Mucosa of stomach (tissue), 1 donor: ENCODE data around the gene RPS19.

Experiments
- H3K27me3 ChIP-seq: one replicate; pipeline ENCODE4 v1.7.0; 2013; ENCODE audit warnings: mild to moderate bottlenecking, low read length; ENCODE audit not compliant: control insufficient read depth, insufficient read depth
- H3K36me3 ChIP-seq: one replicate; pipeline ENCODE4 v1.7.0; 2013; ENCODE audit warnings: low read length; ENCODE audit not compliant: control insufficient read depth, insufficient read depth
- H3K4me1 ChIP-seq: one replicate; pipeline ENCODE4 v1.7.0; 2013; ENCODE audit warnings: mild to moderate bottlenecking, low read length; ENCODE audit not compliant: control insufficient read depth, insufficient read depth
- H3K4me3 ChIP-seq: one replicate; pipeline ENCODE4 v1.7.0; 2013; ENCODE audit warnings: low read length
- H3K9ac ChIP-seq: one replicate; pipeline ENCODE4 v1.7.0; 2013; ENCODE audit warnings: mild to moderate bottlenecking, low read length, moderate library complexity
- H3K9me3 ChIP-seq: one replicate; pipeline ENCODE4 v1.7.0; 2013; ENCODE audit warnings: mild to moderate bottlenecking, low read length, moderate library complexity; ENCODE audit not compliant: control insufficient read depth
- donor health status: Pancreatic carcinoma.

Gene RPS19

GRCh38 chr19:41896581-41896942 is 36.5 kb downstream of the RPS19 start:
- no peaks in the 10 kb centered on the region for H3K27me3 ChIP-seq
- no peak overlapping the region for H3K9ac ChIP-seq
- H3K4me3 ChIP-seq: no peak overlapping the region
- no peaks in the 10 kb centered on the region for H3K4me1 ChIP-seq
- no peaks in the 10 kb centered on the region for H3K9me3 ChIP-seq
- peaks cover 27% of the 10 kb centered on the region for H3K36me3 ChIP-seq

- peaks cover 33% of the 10 kb centered on the region for H3K36me3 ChIP-seq
- H3K9ac ChIP-seq: no peak overlapping the region
Measured at GRCh38 chr19:41897181-41897580, 37.1 kb downstream of the RPS19 start.

DNA sequence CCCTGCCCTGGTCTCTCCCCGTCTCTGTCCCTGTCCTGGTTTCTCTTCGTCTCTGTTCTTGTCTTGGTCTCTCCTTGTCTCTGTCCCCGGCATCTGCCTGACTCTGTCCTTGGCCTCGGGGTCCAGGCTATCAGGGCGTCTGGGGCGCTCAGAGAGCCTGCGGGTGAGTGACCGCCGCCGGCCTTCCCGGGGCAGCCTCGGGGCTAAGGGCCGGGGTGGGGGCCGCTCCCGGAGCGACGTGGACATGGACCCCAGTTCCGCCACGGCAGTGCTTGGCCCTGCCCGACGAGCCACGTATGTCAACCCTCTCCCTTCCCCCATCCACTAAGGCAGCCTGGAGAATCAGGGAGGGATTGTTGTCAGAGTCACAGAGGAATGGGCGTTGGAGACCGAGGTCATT is 37.8 kb downstream of the RPS19 start:
- H3K4me1 ChIP-seq: peaks cover 11% of the 10 kb centered on the region
- no peaks in the 10 kb centered on the region for H3K9me3 ChIP-seq
- no peak overlapping the region for H3K9ac ChIP-seq
- H3K4me3 ChIP-seq: no peak overlapping the region
- no peaks in the 10 kb centered on the region for H3K27me3 ChIP-seq
- peaks cover 33% of the 10 kb centered on the region for H3K36me3 ChIP-seq

More at GRCh38 chr19:41897181-41897580, 37.1 kb downstream of the RPS19 start:
- Histone ChIP-seq H3K9me3 (no peaks in the 10 kb centered on the region), H3K27me3 (no peaks in the 10 kb centered on the region), H3K4me1 (peaks cover 5% of the 10 kb centered on the region), H3K4me3 (no peak overlapping the region)

DNA sequence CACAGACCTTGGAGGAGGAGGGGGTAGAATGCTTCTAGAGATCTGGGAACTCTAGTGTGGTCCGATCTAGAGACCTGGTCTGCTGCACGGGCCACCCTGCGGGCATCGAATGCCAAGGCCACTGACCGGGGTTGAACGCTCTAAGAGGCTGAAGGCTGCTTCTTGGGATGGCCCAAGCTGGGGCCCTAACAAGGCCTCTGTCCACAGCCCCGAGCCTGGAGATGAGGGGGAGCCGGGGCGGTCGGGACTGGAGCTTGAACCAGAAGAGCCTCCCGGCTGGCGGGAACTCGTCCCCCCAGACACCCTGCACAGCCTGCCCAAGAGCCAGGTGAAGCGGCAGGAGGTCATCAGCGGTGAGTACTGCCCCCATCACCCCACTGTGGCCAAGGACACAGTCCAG is 38.2 kb downstream of the RPS19 start:
- Histone ChIP-seq H3K4me3 (no peak overlapping the region), H3K9ac (no peak overlapping the region), H3K9me3 (no peaks in the 10 kb centered on the region), H3K4me1 (peaks cover 15% of the 10 kb centered on the region), H3K27me3 (no peaks in the 10 kb centered on the region), H3K36me3 (peaks cover 36% of the 10 kb centered on the region)

DNA sequence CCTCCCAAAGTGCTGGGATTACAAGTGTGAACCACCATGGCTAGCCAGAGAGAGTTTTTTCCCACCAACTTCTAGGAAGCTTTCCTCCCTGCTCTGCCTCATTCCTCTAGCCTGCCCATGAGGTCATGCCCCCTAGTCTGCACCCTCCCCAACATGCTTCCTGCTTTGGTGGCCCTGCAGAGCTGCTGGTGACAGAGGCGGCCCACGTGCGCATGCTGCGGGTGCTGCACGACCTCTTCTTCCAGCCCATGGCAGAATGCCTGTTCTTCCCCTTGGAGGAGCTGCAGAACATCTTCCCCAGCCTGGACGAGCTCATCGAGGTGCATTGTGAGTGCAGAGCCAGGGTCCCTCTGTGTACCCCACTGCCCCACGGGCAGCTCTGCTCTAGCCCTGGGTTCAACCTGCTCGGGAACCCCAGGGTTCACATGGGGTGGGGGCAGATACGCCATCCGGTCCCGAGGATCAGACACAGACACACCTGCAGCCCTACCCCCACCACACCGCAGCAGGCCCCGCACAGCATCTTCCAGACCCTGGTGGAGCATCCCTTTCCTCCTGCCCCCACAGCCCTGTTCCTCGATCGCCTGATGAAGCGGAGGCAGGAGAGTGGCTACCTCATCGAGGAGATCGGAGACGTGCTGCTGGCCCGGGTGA is 41.8 kb downstream of the RPS19 start:
- Histone ChIP-seq H3K9me3 (no peaks in the 10 kb centered on the region), H3K4me3 (no peak overlapping the region), H3K9ac (no peak overlapping the region), H3K36me3 (peaks cover 34% of the 10 kb centered on the region), H3K27me3 (no peaks in the 10 kb centered on the region), H3K4me1 (peaks cover 48% of the 10 kb centered on the region)

DNA sequence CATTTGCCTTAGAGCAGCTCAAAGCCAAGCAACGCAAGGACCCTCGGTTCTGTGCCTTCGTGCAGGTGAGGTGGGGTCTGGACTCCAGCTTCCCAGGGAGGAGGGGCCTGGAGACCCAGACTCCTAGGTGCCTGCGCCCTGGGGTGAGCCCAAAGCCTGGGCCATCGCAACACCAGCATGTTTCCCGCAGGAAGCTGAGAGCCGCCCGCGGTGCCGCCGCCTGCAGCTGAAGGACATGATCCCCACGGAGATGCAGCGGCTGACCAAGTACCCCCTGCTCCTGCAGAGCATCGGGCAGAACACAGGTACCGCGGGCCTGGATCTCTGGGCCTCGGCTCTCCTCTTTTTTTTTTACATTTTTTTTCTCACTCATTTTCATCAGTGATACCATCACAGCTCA is 42.5 kb downstream of the RPS19 start:
- Histone ChIP-seq H3K4me1 (peaks cover 52% of the 10 kb centered on the region), H3K27me3 (no peaks in the 10 kb centered on the region), H3K9ac (no peak overlapping the region), H3K9me3 (no peaks in the 10 kb centered on the region), H3K36me3 (peaks cover 34% of the 10 kb centered on the region), H3K4me3 (no peak overlapping the region)

DNA sequence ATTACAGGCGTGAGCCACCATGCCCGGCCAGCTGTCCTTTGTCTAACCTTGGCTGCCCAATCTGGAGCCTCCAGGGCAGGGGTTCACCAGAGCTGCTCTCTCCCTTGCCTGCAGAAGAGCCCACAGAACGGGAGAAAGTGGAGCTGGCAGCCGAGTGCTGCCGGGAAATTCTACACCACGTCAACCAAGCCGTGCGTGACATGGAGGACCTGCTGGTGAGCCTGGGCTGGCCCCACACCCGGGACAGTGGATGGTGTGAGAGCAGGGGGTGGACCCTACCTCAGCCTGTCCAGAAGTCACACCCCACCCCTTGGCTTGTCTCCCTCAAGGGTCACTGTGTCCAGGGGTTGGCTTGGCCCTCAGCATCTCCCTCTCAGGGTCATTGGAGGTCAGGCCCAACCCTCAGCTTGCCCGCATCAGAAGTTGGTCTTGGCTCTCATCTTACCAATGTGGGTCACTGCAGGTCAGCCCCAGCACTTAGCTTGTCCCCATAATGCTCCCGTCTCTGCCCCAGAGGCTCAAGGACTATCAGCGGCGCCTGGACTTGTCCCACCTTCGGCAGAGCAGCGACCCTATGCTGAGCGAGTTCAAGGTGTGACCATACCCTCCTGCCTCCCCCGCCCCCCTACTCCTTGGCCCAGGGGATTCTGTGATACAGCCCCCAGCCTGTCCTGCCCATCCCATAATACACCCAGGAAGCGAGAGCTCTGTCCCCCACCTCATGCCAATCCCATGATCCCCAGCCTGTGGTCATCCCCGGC is 43.3 kb downstream of the RPS19 start:
- Histone ChIP-seq H3K27me3 (no peaks in the 10 kb centered on the region), H3K4me3 (no peak overlapping the region), H3K4me1 (peaks cover 52% of the 10 kb centered on the region), H3K36me3 (peaks cover 34% of the 10 kb centered on the region), H3K9ac (peak overlapping the region; percentile 5), H3K9me3 (no peaks in the 10 kb centered on the region)

- Histone ChIP-seq H3K36me3 (peaks cover 34% of the 10 kb centered on the region), H3K4me3 (peak overlapping the region; percentile 61)
Measured at GRCh38 chr19:41904118-41904870, 44.2 kb downstream of the RPS19 start.

GRCh38 chr19:41905273-41906002 is 45.4 kb downstream of the RPS19 start:
- peaks cover 34% of the 10 kb centered on the region for H3K36me3 ChIP-seq
- H3K9me3 ChIP-seq: no peaks in the 10 kb centered on the region
- peak overlapping the region; percentile 61 for H3K4me3 ChIP-seq
- H3K27me3 ChIP-seq: peaks cover 4% of the 10 kb centered on the region
- H3K4me1 ChIP-seq: peaks cover 52% of the 10 kb centered on the region
- H3K9ac ChIP-seq: peak overlapping the region; percentile 70

More at GRCh38 chr19:41904118-41904870, 44.2 kb downstream of the RPS19 start:
- no peaks in the 10 kb centered on the region for H3K27me3 ChIP-seq
- peak overlapping the region; percentile 70 for H3K9ac ChIP-seq
- H3K9me3 ChIP-seq: no peaks in the 10 kb centered on the region
- H3K4me1 ChIP-seq: peaks cover 52% of the 10 kb centered on the region

- peaks cover 13% of the 10 kb centered on the region for H3K27me3 ChIP-seq
- H3K36me3 ChIP-seq: peaks cover 34% of the 10 kb centered on the region
- no peaks in the 10 kb centered on the region for H3K9me3 ChIP-seq
- peaks cover 52% of the 10 kb centered on the region for H3K4me1 ChIP-seq
- no peak overlapping the region for H3K9ac ChIP-seq
- H3K4me3 ChIP-seq: no peak overlapping the region
Measured at GRCh38 chr19:41906271-41906670, 46.2 kb downstream of the RPS19 start.

GRCh38 chr19:41906916-41907680 is 47.0 kb downstream of the RPS19 start:
- Histone ChIP-seq H3K9ac (no peak overlapping the region), H3K9me3 (no peaks in the 10 kb centered on the region), H3K27me3 (peaks cover 21% of the 10 kb centered on the region), H3K4me1 (peaks cover 47% of the 10 kb centered on the region), H3K36me3 (peaks cover 26% of the 10 kb centered on the region), H3K4me3 (no peak overlapping the region)
